ENCODE measurements around the gene GDF15.
"Not testable (repeated sequence)": the region's sequence is repeated elsewhere in the genome, so short reads cannot be mapped to it uniquely, and the experiment has no call there.

The GDF15 gene, protein sequence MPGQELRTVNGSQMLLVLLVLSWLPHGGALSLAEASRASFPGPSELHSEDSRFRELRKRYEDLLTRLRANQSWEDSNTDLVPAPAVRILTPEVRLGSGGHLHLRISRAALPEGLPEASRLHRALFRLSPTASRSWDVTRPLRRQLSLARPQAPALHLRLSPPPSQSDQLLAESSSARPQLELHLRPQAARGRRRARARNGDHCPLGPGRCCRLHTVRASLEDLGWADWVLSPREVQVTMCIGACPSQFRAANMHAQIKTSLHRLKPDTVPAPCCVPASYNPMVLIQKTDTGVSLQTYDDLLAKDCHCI

GRCh38 chr19:18385675-18386542, at the start of gene GDF15:
TSS of gene GDF15 (plus strand) at chr19:18386158. CDS start at chr19:18386190, 32 bp downstream.
- DNase-seq (ENCODE audit: low spot score) = peak; percentile 91

DNA sequence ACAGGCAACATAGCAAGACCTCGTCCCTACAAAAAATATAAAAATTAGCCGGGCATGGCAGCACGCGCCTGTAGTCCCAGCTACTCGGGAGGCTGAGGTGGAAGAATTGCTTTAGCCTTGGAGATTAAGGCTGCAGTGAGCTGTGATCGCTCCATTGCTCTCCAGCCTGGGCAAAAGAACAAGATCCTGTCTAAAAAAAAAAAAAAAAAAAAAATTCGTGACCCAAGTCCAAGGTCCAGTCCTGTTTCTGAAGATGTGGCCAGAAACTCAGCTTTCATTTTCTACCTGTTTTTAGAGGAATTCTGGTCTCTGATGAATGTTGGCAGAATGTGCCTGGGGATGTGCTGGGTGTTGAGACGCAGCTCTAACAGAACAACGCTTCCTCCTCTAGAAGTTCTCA, 47.4 kb upstream of the GDF15 start:
- DNase-seq (ENCODE audit: low spot score) = no peak

- peak; percentile 22 for DNase-seq (ENCODE audit: low spot score)
Measured at GRCh38 chr19:18339723-18340122, 46.2 kb upstream of the GDF15 start.

GRCh38 chr19:18340190-18340989, 45.6 kb upstream of the GDF15 start, which contains the start of gene PGPEP1:
TSS of gene PGPEP1 (plus strand) at chr19:18340598. CDS start at chr19:18340682, 84 bp downstream.
- peak; percentile 54 for DNase-seq (ENCODE audit: low spot score)

DNA sequence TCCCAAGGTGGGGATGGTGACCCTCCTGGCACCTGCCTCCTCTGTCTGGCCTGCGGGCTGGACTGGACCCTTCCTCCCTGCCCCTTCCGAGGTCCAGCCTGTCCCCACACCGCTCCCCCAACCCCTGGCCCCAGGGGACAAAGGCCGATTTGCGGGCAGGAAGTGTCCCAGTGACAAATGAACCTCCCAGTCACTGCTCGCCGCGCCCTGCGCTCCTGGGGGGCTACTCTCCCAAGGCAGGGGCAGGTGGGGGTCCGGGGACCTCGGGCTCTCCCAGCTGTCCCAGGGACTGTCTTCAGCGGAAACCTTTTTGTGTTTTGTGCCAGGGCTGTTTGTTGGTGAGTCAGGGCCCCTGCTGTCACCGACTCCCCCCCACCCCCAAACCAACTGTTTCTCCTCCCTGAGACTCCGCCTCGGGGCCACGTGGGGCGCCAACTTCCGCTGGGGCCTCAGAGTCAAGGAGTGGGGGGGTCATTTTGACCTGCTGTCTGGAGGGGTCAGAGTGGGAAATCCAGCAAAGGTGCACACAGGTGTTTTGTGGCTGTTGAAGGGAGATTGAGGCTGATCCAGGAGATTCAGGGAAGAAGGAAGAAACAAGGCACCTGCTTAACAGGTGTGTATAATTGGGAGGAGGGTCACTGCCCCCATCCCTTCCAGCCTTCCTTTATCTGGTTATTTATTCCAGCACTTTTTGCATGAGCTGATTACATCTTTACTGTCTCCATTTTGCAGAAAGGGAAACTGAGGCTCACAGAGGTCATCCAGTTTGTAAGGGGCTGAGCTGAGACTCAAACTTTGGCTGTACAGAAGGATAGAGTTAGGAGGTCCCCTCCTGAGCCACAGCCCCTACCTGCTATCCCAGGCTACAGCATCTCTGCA, 44.7 kb upstream of the GDF15 start:
- peak; percentile 43 for DNase-seq (ENCODE audit: low spot score)

GRCh38 chr19:18342090-18342632, 43.8 kb upstream of the GDF15 start:
- DNase-seq (ENCODE audit: low spot score) = no peak

DNA sequence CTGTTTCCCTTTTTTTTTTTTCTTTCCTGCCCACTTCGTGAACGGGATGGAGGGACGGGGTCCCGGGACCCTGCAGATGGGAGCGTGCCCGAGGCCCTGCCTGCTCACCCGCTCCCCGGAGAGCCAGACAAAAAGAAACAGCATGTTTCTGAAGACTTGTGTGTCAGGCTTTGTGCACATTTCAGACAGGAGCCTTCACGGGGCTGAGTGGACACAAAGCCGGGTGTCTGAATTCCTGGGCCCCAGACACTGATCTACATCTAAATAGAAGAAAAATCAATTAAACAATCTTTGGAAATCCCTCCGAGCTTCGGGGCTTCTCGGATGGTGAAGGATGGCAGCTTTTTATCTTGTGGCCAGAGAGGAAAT, 41.4 kb upstream of the GDF15 start:
- no peak for DNase-seq (ENCODE audit: low spot score)

DNA sequence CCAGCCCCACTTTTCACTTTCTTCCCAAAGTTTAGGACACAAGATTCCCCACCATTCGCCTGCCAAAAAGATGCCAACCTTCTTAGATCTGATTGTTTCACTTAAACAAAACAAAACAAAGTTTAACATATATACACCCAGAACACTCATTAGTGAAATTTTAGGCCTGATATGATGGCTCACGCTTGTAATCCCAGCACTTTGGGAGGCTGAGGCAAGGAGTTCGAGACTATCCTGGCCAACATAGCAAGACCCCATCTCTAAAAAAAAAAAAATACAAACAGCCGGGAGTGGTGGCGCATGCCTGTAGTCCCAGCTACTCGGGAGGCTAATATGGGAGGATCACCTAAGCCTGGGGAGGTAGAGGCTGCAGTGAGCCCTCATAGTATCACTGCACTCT, 40.7 kb upstream of the GDF15 start:
- no peak for DNase-seq (ENCODE audit: low spot score)

GRCh38 chr19:18346091-18346490, 39.9 kb upstream of the GDF15 start:
- peak; percentile 21 for DNase-seq (ENCODE audit: low spot score)

DNA sequence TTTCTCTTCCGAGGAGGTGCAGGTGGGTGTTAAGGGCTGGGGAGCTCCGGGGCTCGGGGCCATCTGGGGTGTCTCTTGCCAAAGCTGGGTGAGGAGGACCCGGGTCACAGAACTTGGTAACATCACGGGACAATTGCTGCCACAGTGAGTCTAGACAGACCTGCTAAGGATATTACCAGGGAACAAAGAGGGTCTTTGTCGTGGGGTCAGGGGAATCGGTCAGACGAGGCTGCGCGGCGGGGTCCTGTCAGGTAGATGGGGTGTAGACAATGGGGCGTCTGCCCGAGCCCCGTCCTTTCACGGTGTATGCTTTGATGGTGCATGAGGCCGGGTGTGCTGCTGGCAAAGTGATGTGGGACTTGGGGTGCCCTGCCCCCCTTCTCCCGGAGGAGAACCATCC, 37.8 kb upstream of the GDF15 start:
- DNase-seq (ENCODE audit: low spot score) = no peak

- not testable (repeated sequence) for DNase-seq (ENCODE audit: low spot score)
Measured at GRCh38 chr19:18348818-18349339, 37.1 kb upstream of the GDF15 start.

DNA sequence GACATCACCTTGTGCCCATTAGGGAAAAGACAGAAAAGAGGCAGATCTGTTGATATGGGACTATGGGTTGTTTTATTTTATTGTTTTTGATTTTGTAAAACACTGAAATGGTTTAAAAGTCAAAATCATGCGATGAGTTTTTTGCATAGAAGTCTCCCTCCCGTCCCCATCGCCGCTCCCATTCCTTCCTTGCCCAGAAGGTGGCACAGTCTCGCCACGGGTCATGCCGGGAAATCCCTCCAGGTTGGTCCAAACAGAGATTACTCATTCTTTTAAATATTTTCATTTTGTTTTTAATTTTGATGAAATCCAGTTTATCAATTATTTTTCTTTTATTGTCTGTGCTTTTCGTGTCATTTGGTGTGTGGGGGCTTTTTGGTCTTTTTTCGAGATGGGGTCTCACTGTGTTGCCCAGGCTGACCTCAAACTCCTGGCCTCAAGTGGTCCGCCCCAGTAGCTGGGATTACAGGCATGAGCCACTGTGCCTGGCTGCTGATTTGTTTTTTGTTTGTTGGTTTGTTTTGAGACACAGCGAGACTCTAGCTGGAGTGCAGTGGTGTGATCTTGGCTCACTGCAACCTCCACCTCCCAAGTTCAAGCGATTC, 36.3 kb upstream of the GDF15 start:
- peak; percentile 36 for DNase-seq (ENCODE audit: low spot score)

GRCh38 chr19:18350490-18350889, 35.5 kb upstream of the GDF15 start:
- no peak for DNase-seq (ENCODE audit: low spot score)

DNA sequence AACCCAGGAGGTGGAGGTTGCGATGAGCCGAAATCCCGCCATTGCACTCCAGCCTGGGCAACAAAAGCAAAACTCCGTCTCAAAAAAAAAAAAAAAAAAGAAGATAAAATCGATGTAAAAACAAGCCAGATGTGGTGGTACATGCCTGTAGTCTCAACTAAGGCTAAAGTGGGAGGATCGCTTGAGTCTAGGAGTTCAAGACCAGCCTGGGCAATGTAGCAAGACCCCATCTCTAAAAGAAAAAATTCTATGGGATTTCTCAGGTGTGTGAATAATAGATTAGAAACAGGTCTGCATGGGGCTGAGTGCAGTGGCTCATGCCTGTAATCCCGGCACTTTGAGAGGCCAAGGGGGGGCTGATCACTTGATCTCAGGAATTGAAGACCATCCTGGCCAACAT, 34.4 kb upstream of the GDF15 start:
- DNase-seq (ENCODE audit: low spot score) = no peak

DNA sequence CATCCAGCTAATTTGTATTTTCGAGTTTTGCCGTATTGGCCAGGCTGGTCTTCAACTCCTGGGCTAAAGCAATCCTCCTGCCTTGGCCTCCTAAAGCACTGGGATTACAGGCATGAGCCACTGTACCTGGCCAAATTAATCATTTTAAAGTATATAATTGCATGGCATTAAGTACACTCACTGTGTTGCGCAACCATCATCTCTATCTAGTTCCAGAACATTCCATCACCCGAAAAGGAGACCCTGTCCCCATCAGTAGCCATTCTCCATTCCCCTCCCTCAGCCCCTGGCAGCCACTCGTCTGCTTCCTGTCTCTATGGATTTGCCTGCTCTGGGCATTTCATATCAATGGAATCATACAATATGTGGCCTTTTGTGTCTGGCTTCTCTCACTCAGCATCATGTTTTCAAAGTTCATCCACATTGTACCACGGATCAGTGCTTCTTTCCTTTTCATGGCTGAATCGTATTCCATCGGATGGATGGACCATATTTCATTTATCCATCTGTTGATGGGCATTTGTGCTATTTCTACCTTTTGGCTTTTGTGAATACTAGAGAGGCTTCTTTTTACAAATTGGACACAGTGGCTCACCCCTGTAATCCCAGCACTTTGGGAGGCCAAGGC, 32.5 kb upstream of the GDF15 start:
- no peak for DNase-seq (ENCODE audit: low spot score)

- not testable (repeated sequence) for DNase-seq (ENCODE audit: low spot score)
Measured at GRCh38 chr19:18354743-18355142, 31.2 kb upstream of the GDF15 start.

GRCh38 chr19:18357041-18357440, 28.9 kb upstream of the GDF15 start:
- DNase-seq (ENCODE audit: low spot score) = no peak

DNA sequence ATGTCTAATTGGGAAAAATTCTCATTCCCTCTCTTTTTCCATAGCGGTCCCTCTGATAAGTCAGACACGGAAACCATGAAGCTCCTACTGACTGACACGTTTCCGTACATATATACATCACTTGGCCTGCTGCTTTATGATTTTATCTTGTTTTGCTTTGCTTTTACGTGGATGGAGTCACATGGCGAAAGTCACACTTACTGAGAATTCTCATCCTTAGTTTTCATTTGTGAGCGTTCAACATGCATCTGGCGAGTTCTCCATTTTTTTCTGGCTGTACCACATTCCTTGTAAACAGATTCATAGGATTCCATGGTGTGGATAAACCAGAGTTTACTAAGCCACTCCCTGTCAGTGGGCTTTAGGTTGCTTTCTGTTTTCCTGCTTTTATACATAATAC, 24.3 kb upstream of the GDF15 start:
- DNase-seq (ENCODE audit: low spot score) = no peak

DNA sequence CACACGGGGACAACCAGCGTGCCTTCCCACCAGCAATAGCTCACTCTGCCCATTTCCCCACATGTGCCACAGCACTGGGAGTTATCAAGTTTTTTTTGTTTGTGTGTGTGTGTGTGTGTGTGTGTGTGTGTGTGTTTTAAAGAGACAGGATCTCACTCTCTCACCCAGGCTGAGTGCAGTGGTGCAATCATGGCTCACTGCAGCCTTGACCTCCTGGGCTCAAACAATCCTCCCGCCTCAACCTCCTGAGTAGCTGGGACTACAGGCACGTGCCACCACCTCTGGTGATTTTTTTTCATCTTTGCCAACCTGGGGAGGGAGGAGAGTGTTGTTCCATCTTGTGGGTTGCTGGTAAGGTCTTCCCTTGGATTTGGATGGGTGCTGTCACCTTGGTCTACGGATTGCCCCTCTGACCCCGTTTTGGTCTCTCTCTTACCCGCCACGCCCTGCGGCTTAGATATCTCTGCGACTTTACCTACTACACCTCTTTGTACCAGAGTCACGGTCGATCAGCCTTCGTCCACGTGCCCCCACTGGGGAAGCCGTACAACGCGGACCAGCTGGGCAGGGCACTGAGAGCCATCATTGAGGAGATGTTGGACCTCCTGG, 22.9 kb upstream of the GDF15 start:
- DNase-seq (ENCODE audit: low spot score) = no peak

DNA sequence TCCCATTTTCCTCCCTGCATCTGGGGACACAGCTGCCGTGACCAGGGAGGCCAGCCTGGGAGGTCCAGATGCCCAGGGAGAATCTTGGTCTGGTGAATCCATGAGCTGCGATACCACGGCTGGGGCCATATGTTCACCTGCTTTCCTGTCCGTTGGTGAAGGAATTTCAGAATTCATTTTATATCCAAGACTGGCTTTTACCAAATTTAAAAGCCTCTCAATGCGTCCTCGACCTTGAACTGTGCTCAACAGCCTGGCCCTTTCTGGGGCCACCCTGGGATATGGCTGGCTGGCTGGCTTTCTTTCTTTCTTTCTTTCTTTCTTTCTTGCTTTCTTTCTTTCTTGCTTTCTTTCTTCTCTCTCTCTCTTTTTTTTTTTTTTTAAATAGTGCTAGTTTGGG, 22.2 kb upstream of the GDF15 start:
- DNase-seq (ENCODE audit: low spot score) = no peak
